ENCODE measurements around the gene SMIM24.
"Not testable (repeated sequence)": the region's sequence is repeated elsewhere in the genome, so short reads cannot be mapped to it uniquely, and the experiment has no call there.

SMIM24 gene

GRCh38 chr19:3448616-3449334 is 31.6 kb downstream of the SMIM24 start:
- no peak for FAIRE-seq
- DNase-seq (ENCODE audit: insufficient read length, low spot score) = no peak
- TF ChIP-seq CTCF (IDR thresholded peaks at IDR 0.05; ENCODE audit: insufficient read depth, missing control alignments) = no peak

GRCh38 chr19:3446657-3447056 is 33.7 kb downstream of the SMIM24 start:
- not testable (repeated sequence) for DNase-seq (ENCODE audit: insufficient read length, low spot score); FAIRE-seq

- FAIRE-seq = no peak
These were observed 35.6 kb downstream of the SMIM24 start for GRCh38 chr19:3444695-3445234.

GRCh38 chr19:3443840-3444694 is 36.3 kb downstream of the SMIM24 start:
- no peak for FAIRE-seq
- no peak for DNase-seq (ENCODE audit: insufficient read length, low spot score)
- TF ChIP-seq CTCF (IDR thresholded peaks at IDR 0.05; ENCODE audit: insufficient read depth, missing control alignments) = no peak

More at GRCh38 chr19:3444695-3445234, 35.6 kb downstream of the SMIM24 start:
- no peak for TF ChIP-seq CTCF (IDR thresholded peaks at IDR 0.05; ENCODE audit: insufficient read depth, missing control alignments)
- DNase-seq (ENCODE audit: insufficient read length, low spot score) = no peak

- DNase-seq (ENCODE audit: insufficient read length, low spot score) (no peak), FAIRE-seq (no peak)
- no peak for TF ChIP-seq CTCF (IDR thresholded peaks at IDR 0.05; ENCODE audit: insufficient read depth, missing control alignments)
These were observed 37.7 kb downstream of the SMIM24 start for GRCh38 chr19:3442487-3443071.

- DNase-seq (ENCODE audit: insufficient read length, low spot score) = no peak
- no peak for FAIRE-seq
- TF ChIP-seq CTCF (IDR thresholded peaks at IDR 0.05; ENCODE audit: insufficient read depth, missing control alignments) = no peak
These were observed 38.4 kb downstream of the SMIM24 start for GRCh38 chr19:3441986-3442329.

- no peak for FAIRE-seq
- TF ChIP-seq CTCF (IDR thresholded peaks at IDR 0.05; ENCODE audit: insufficient read depth, missing control alignments) = no peak
- peak; percentile 97 for DNase-seq (ENCODE audit: insufficient read length, low spot score)
These were observed 39.0 kb downstream of the SMIM24 start for GRCh38 chr19:3441089-3441985.

Data from D721Med (cell line).